ENCODE data around the gene KCTD14. TPM values are rescaled to one million over a fixed set of nuclear protein-coding genes. Genes with fewer than 3 reads are reported as not detected.
A peak's percentile ranks its signal among the peaks of the same experiment; 100 is the strongest.

Gene KCTD14
- total and polyA plus RNA-seq, 2 of the 4 experiments (the other 2 are of a cell fraction), result 0.90 to 0.97 TPM

- peak; percentile 95 for TF ChIP-seq CTCF (conservative IDR thresholded peaks at IDR 0.05; ENCODE audit: low read depth, low read length)
These were observed 22.9 kb upstream of the KCTD14 start (continued) for GRCh38 chr11:78045851-78046485.

GRCh38 chr11:78044706-78045105 lies 21.6 kb upstream of the KCTD14 start:
- H3K9me3 ChIP-seq (ENCODE audit: control insufficient read depth, insufficient read depth, low read length), result no peaks in the 10 kb centered on the region
- no CpG with 5 or more reads among the region's 5 CpGs for WGBS, 2 experiments (ENCODE audit: extremely low coverage in 2 of 2, insufficient read length in 1 of 2)
- POLR2A ChIA-PET (ENCODE audit: unreplicated experiment), result no interaction called here
- H3K4ac ChIP-seq (ENCODE audit: low read depth, low read length), result no peak overlapping the region
- peaks cover 20% of the 10 kb centered on the region for H3K4me1 ChIP-seq (ENCODE audit: control insufficient read depth, insufficient read depth, low read length)
- H2BK5ac ChIP-seq (ENCODE audit: low read depth, low read length, poor library complexity, severe bottlenecking), result no peak overlapping the region
- H3K9me1 ChIP-seq (ENCODE audit: insufficient read depth, low read length), result peaks cover 6% of the 10 kb centered on the region
- no peak for DNase-seq
- H2AK9ac ChIP-seq (replicated peaks; ENCODE audit: low read depth, low read length, poor library complexity), result peak overlapping the region; percentile 68
- intact Hi-C loops (cut with micrococcal nuclease) (no loop called here), in situ Hi-C loops (cut with MboI; ENCODE audit: low sequenced_read_pairs) (no loop called here), dilution Hi-C loops (cut with HindIII; ENCODE audit: low sequenced_read_pairs, unreplicated experiment) (no loop called here)
- H4K5ac ChIP-seq (ENCODE audit: low read depth, low read length), result no peak overlapping the region
- no peak overlapping the region for H3K27ac ChIP-seq (ENCODE audit: insufficient read depth, low read length)
- H3K9ac ChIP-seq (ENCODE audit: low read depth, low read length), result no peak overlapping the region
- H4K91ac ChIP-seq (ENCODE audit: insufficient read depth, low read depth, low read length), result no peak overlapping the region
- no peak overlapping the region for H3K23ac ChIP-seq (ENCODE audit: low read depth, low read length)
- H4K20me1 ChIP-seq (ENCODE audit: insufficient read depth, low read length), result no peaks in the 10 kb centered on the region
- H3K56ac ChIP-seq (ENCODE audit: extremely low read depth, insufficient read depth, low read length), result no peak overlapping the region
- CTCF ChIA-PET, result interaction anchor here (0.8 kb wide), 1 partner anchor 520 kb away, joined by 3 read pairs; no protein-coding TSS in a partner anchor
- ATAC-seq (ENCODE audit: low read depth), result no peak
- H3K18ac ChIP-seq (ENCODE audit: low read depth, low read length), result no peak overlapping the region
- no peak overlapping the region for H3K14ac ChIP-seq (replicated peaks; ENCODE audit: low read depth, low read length)
- peaks cover 0 to 7% of the 10 kb centered on the region in 2 experiments; a peak in 2 of 4 replicates for H3K79me1 ChIP-seq (ENCODE audit: low read depth in 1 of 2, low read length in 2 of 2)
- H2BK15ac ChIP-seq (ENCODE audit: low read depth, low read length), result peak overlapping the region; percentile 23; the same call in 1 of the 3 replicates
- H4K8ac ChIP-seq (ENCODE audit: low read depth in 2 of 2, low read length in 2 of 2), result peak overlapping the region in 1 of 2 experiments; percentile 25; a peak in 2 of 4 replicates
- H3K4me2 ChIP-seq (ENCODE audit: low read depth, low read length), result no peak overlapping the region
- no peaks in the 10 kb centered on the region for H3K27me3 ChIP-seq (ENCODE audit: control insufficient read depth, insufficient read depth, low read length)
- no peak overlapping the region for H2BK20ac ChIP-seq (ENCODE audit: low read depth, low read length)
- no TSS peak for BruUV-seq (replicated peaks)
- peak overlapping the region; percentile 40; the same call in 1 of the 2 replicates for H2BK120ac ChIP-seq (ENCODE audit: low read depth, low read length)
- no peaks in the 10 kb centered on the region for H3K36me3 ChIP-seq (ENCODE audit: control insufficient read depth, insufficient read depth, low read length)
- no peak overlapping the region for H3K4me3 ChIP-seq (ENCODE audit: insufficient read depth, low read depth, low read length)
- H2AFZ ChIP-seq (replicated peaks; ENCODE audit: low read length, poor library complexity), result no peak overlapping the region
- H2AK5ac ChIP-seq (ENCODE audit: low read depth, low read length), result 0 out of 2 replicates have a peak overlapping the region, but pooled peaks have one; percentile 66
- TF ChIP-seq RFX5 (IDR thresholded peaks at IDR 0.05; ENCODE audit: low read depth, low read length) (no peak), POLR2A (IDR thresholded peaks at IDR 0.05; ENCODE audit: low read depth, low read length) (no peak), RCOR1 (IDR thresholded peaks at IDR 0.05; ENCODE audit: insufficient replicate concordance, low read length) (no peak), MAZ (IDR thresholded peaks at IDR 0.05; ENCODE audit: borderline replicate concordance, low read depth, low read length) (no peak), FOS (IDR thresholded peaks at IDR 0.05; ENCODE audit: low read depth, low read length) (no peak), BHLHE40 (IDR thresholded peaks at IDR 0.05; ENCODE audit: low read depth, low read length) (no peak), CHD1 (IDR thresholded peaks at IDR 0.05; ENCODE audit: low read depth, low read length) (no peak), RAD21 (IDR thresholded peaks at IDR 0.05; ENCODE audit: low read length) (no peak), ELK1 (IDR thresholded peaks at IDR 0.05; ENCODE audit: borderline replicate concordance, low read depth, low read length) (no peak), CTCF (conservative IDR thresholded peaks at IDR 0.05; ENCODE audit: low read depth, low read length) (no peak)
